Amygdala (tissue), 56 donors: ENCODE measurements around the gene RHOV.

Experiments used
- DNase-seq, 56 donors: peaks; one replicate each; lab custom pipeline; 2025; lab: John Stamatoyannopoulos, UW

The RHOV gene

GRCh38 chr15:40823572-40824343, 50.3 kb downstream of the RHOV start:
- no peak for DNase-seq
